NOMO-1 treated with dmso at 0.1 percent for 144 hours (cell line): ENCODE results near the gene CDCP2.
A peak's percentile ranks its signal among the peaks of the same experiment; 100 is the strongest.

Source experiments
- DNase-seq: peaks from one replicate; lab custom pipeline; 2025; ENCODE audit not compliant: unreplicated experiment; lab: John Stamatoyannopoulos, UW

The CDCP2 gene

GRCh38 chr1:54137534-54138061 is 15.2 kb downstream of the CDCP2 start:
- DNase-seq, result no peak

- no peak for DNase-seq
Measured at GRCh38 chr1:54136963-54137533, 15.8 kb downstream of the CDCP2 start.

GRCh38 chr1:54136269-54136896 is 16.4 kb downstream of the CDCP2 start:
- no peak for DNase-seq

GRCh38 chr1:54135436-54136120 is 17.2 kb downstream of the CDCP2 start:
- no peak for DNase-seq

GRCh38 chr1:54134295-54134694 is 18.5 kb downstream of the CDCP2 start:
- no peak for DNase-seq

- no peak for DNase-seq
Measured at GRCh38 chr1:54132495-54132894, 20.3 kb downstream of the CDCP2 start.

- DNase-seq, result no peak
Measured at GRCh38 chr1:54131419-54131818, 21.4 kb downstream of the CDCP2 start.

- DNase-seq, result no peak
Measured at GRCh38 chr1:54129858-54130257, 22.9 kb downstream of the CDCP2 start.

GRCh38 chr1:54127594-54128300 is 25.1 kb downstream of the CDCP2 start:
- no peak for DNase-seq

GRCh38 chr1:54126271-54126815 is 26.5 kb downstream of the CDCP2 start:
- no peak for DNase-seq

- DNase-seq, result no peak
Measured at GRCh38 chr1:54125386-54126070, 27.3 kb downstream of the CDCP2 start.

GRCh38 chr1:54124906-54125305 is 27.9 kb downstream of the CDCP2 start:
- DNase-seq, result no peak

- no peak for DNase-seq
Measured at GRCh38 chr1:54124472-54124871, 28.3 kb downstream of the CDCP2 start.

GRCh38 chr1:54122992-54123391 is 29.8 kb downstream of the CDCP2 start:
- no peak for DNase-seq

GRCh38 chr1:54122135-54122751 is 30.6 kb downstream of the CDCP2 start:
- no peak for DNase-seq

- DNase-seq, result peak; percentile 22
Measured at GRCh38 chr1:54121482-54122134, 31.2 kb downstream of the CDCP2 start.

- DNase-seq, result no peak
Measured at GRCh38 chr1:54120698-54121481, 31.9 kb downstream of the CDCP2 start.

GRCh38 chr1:54120018-54120697 is 32.6 kb downstream of the CDCP2 start:
- no peak for DNase-seq
